A549 (cell line): ENCODE results near the gene VWC2. TPM values are rescaled to one million over a fixed set of nuclear protein-coding genes. Genes with fewer than 3 reads are reported as not detected.

Source experiments
- ATAC-seq, 2 experiments: fragments of 200-7000 bp in 1 of 2; fragments of >200 bp in 1 of 2; cut with Nextera tagmentation in 1 of 2; cut with Tn5 transposase in 1 of 2; 3 replicates each; pipeline versions ENCODE4 v1.8.0 to v1.9.1; 2018 to 2020; ENCODE audit warnings: mild to moderate bottlenecking in 1 of 2, moderate library complexity in 1 of 2
- CTCF ChIA-PET: fragments of 300-600 bp; sonication (Branson Sonifier 250); formaldehyde crosslinking; extraction: SDS; loops from one replicate; lab custom pipeline; 2021; ENCODE audit warnings: antibody characterized with exemption, inconsistent platforms; lab: Yijun Ruan, JAX
- POLR2A ChIA-PET: fragments of 350-600 bp; formaldehyde crosslinking; extraction: SDS; loops from one replicate; lab custom pipeline; 2021; ENCODE audit warnings: antibody characterized with exemption, inconsistent platforms; lab: Yijun Ruan, JAX
- DNase-seq, 2 experiments: peaks; one replicate each; pipeline versions ENCODE4 v3.0.0 to v3.0.0-alpha.2; 2011 to 2016; ENCODE audit warnings: low read depth in 1 of 2, low spot score in 1 of 2
- FAIRE-seq: peaks from 2 replicates; lab custom pipeline; 2011; peaks lifted over from hg19 to GRCh38; lab: Jason Lieb, UNC
- H3K27ac ChIP-seq, 2 experiments: fragments of >200 bp; sonication (Bioruptor Twin); formaldehyde crosslinking; 3 replicates each; pipeline ENCODE4 v1.5.1; 2016 to 2017
- H3K4me1 ChIP-seq: fragments of >200 bp; sonication (Bioruptor Twin); formaldehyde crosslinking; 3 replicates; pipeline ENCODE4 v1.6.1; 2016
- H3K4me2 ChIP-seq: fragments of >200 bp; sonication (Bioruptor Twin); formaldehyde crosslinking; 3 replicates; pipeline ENCODE4 v1.6.1; 2016
- H3K4me3 ChIP-seq: fragments of >200 bp; sonication (Bioruptor Twin); formaldehyde crosslinking; 3 replicates; pipeline ENCODE4 v1.5.1; 2016
- H3K9me3 ChIP-seq: fragments of >200 bp; sonication (Bioruptor Twin); formaldehyde crosslinking; 3 replicates; pipeline ENCODE4 v1.6.1; 2016
- ATOH8 ChIP-seq: fragments of 250-450 bp; sonication (Bioruptor Pico); IDR thresholded peaks from 2 replicates; pipeline ENCODE4 v1.5.0; 2020; ENCODE audit warnings: low read depth, mild to moderate bottlenecking, moderate library complexity
- CTCF ChIP-seq: fragments of >200 bp; sonication (Bioruptor Twin); formaldehyde crosslinking; IDR thresholded peaks from 3 replicates; pipeline ENCODE4 v1.5.1; 2016
- HDAC2 ChIP-seq: fragments of 200-600 bp; sonication (generic); IDR thresholded peaks from 2 replicates; pipeline ENCODE4 v1.6.1; 2016
- HES2 ChIP-seq: fragments of >200 bp; sonication (Bioruptor Twin); formaldehyde crosslinking; IDR thresholded peaks from 2 replicates; pipeline ENCODE4 v1.6.1; 2016
- HOXA7 ChIP-seq: fragments of 250-450 bp; sonication (Bioruptor Pico); IDR thresholded peaks from 2 replicates; pipeline ENCODE4 v1.5.0; 2020; ENCODE audit warnings: mild to moderate bottlenecking, moderate library complexity
- HOXB13 ChIP-seq: fragments of 250-450 bp; sonication (Bioruptor Pico); IDR thresholded peaks from 2 replicates; pipeline ENCODE4 v1.5.0; 2020; ENCODE audit warnings: low read depth, mild to moderate bottlenecking, moderate library complexity
- HOXB5 ChIP-seq: fragments of 250-450 bp; sonication (Bioruptor Pico); IDR thresholded peaks from 2 replicates; pipeline ENCODE4 v1.5.0; 2020; ENCODE audit warnings: mild to moderate bottlenecking, moderate library complexity
- MYC ChIP-seq: IDR thresholded peaks from 2 replicates; pipeline ENCODE4 v1.6.1; 2012; ENCODE audit warnings: mild to moderate bottlenecking, inconsistent platforms, low read length, improper control_type of control experiment, borderline replicate concordance
- POLR2A ChIP-seq: IDR thresholded peaks from 2 replicates; pipeline ENCODE4 v1.6.1; 2012; ENCODE audit warnings: mild to moderate bottlenecking, low read length
- RARB ChIP-seq: fragments of 250-450 bp; sonication (Bioruptor Pico); IDR thresholded peaks from 2 replicates; pipeline ENCODE4 v1.8.0; 2021; ENCODE audit warnings: mild to moderate bottlenecking, moderate library complexity
- REST ChIP-seq: fragments of 200-600 bp; sonication (generic); IDR thresholded peaks from 2 replicates; pipeline ENCODE4 v1.6.1; 2016; ENCODE audit warnings: antibody characterized with exemption, mild to moderate bottlenecking, moderate library complexity
- RFX5 ChIP-seq: fragments of 450-650 bp; IDR thresholded peaks from 2 replicates; pipeline ENCODE4 v1.7.1; 2014; ENCODE audit warnings: antibody characterized with exemption, mild to moderate bottlenecking, moderate library complexity
- RNF2 ChIP-seq: fragments of 200-600 bp; sonication (generic); IDR thresholded peaks from 2 replicates; pipeline ENCODE4 v1.6.1; 2016; ENCODE audit warnings: low read depth, mild to moderate bottlenecking, antibody characterized with exemption, moderate library complexity, borderline replicate concordance
- SREBF2 ChIP-seq: fragments of 450-650 bp; IDR thresholded peaks from 2 replicates; pipeline ENCODE4 v1.6.1; 2014; ENCODE audit warnings: mild to moderate bottlenecking, moderate library complexity
- TFCP2L1 ChIP-seq: fragments of 250-450 bp; sonication (Bioruptor Pico); IDR thresholded peaks from 2 replicates; pipeline ENCODE4 v1.5.0; 2021; ENCODE audit warnings: mild to moderate bottlenecking
- TP53 ChIP-seq: fragments of 250-450 bp; sonication (Bioruptor Pico); IDR thresholded peaks from 2 replicates; pipeline ENCODE4 v1.5.0; 2021; ENCODE audit warnings: mild to moderate bottlenecking, moderate library complexity
- WGBS: methylation state at CpG from one replicate; pipeline ENCODE4 v1.1.6; 2017; ENCODE audit errors: missing lambda C conversion rate; 5-methylcytosine and 5-hydroxymethylcytosine counted together
- polyA minus RNA-seq: library from RNA; depleted of rRNA, polyadenylated mRNA; stranded (reverse); fragments of >200 nt; gene quantifications from 2 replicates; pipeline ENCODE4 v1.2.3, GENCODE V29; 2011; rRNA and poly(A)+ RNA removed
- polyA plus RNA-seq, 4 experiments: library from polyadenylated mRNA; depleted of rRNA in 3 of 4; stranded (reverse); fragments of >200 nt; fragmentation: RNase III in 1 of 4; extraction: RNeasy Plus Mini Kit Qiagen cat#74134 plus additional on column Dnase treatment in 1 of 4; gene quantifications; 2 replicates in 3 of 4; 3 replicates in 1 of 4; pipeline ENCODE4 v1.2.3, GENCODE V29; 2011 to 2017
- TF ChIP-seq, protein P1 (sequence below): IDR thresholded peaks from 2 replicates; pipeline ENCODE4 v1.6.1; 2012
- TF ChIP-seq, protein P2 (sequence below): IDR thresholded peaks from 2 replicates; pipeline ENCODE4 v1.6.1; 2012; ENCODE audit warnings: low read depth, borderline replicate concordance

The VWC2 gene
- polyA plus RNA-seq (2011; rRNA removed) (not detected in 2 replicates), polyA plus RNA-seq (2017; fragmentation: RNase III; extraction: RNeasy Plus Mini Kit Qiagen cat#74134 plus additional on column Dnase treatment) (not detected in 3 replicates), polyA minus RNA-seq (not detected in 2 replicates)
- not detected in 2 replicates for polyA plus RNA-seq (2012; cell fraction: cytosol; rRNA removed)
- polyA plus RNA-seq (2012; cell fraction: nucleus; rRNA removed) = not detected in 2 replicates

GRCh38 chr7:49773218-49773935, at the start of gene VWC2:
Gene VWC2, plus strand, starts transcription at chr7:49773638. Its CDS starts 1,798 bp downstream, at chr7:49775436.
- ATAC-seq (no peak), FAIRE-seq (no peak), DNase-seq (no peak)
- CTCF ChIA-PET = no interaction called here
- Histone ChIP-seq H3K27ac (no peak within 1 kb of the TSS), H3K4me2 (no peak within 1 kb of the TSS), H3K9me3 (peaks cover 2% of the 10 kb centered on the region; the same call in 1 of the 3 replicates), H3K4me3 (no peak within 1 kb of the TSS), H3K4me1 (no peaks in the 10 kb centered on the region)
- TF ChIP-seq RARB (CRISPR knock-in tag) (no peak), REST (no peak), POLR2A (no peak), TFCP2L1 (CRISPR knock-in tag) (no peak)
- 80% methylated on average over 59 of the region's 75 CpGs for WGBS
- POLR2A ChIA-PET = interaction anchor here (0.6 kb wide), 1 partner anchor 1463 kb away, joined by 4 read pairs; no protein-coding TSS in a partner anchor

GRCh38 chr7:49724071-49724470, 49.4 kb upstream of the VWC2 start:
- TF ChIP-seq, protein P1, sequence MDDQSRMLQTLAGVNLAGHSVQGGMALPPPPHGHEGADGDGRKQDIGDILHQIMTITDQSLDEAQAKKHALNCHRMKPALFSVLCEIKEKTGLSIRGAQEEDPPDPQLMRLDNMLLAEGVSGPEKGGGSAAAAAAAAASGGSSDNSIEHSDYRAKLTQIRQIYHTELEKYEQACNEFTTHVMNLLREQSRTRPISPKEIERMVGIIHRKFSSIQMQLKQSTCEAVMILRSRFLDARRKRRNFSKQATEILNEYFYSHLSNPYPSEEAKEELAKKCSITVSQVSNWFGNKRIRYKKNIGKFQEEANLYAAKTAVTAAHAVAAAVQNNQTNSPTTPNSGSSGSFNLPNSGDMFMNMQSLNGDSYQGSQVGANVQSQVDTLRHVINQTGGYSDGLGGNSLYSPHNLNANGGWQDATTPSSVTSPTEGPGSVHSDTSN = no peak
- TF ChIP-seq ATOH8 (no peak), RFX5 (no peak)
- TF ChIP-seq, protein P2, sequence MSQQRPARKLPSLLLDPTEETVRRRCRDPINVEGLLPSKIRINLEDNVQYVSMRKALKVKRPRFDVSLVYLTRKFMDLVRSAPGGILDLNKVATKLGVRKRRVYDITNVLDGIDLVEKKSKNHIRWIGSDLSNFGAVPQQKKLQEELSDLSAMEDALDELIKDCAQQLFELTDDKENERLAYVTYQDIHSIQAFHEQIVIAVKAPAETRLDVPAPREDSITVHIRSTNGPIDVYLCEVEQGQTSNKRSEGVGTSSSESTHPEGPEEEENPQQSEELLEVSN = no peak
- POLR2A ChIA-PET = interaction anchor here (0.7 kb wide), 1 partner anchor 1073 kb away, joined by 6 read pairs; no protein-coding TSS in a partner anchor
- FAIRE-seq = no peak

GRCh38 chr7:49731836-49732235, 41.6 kb upstream of the VWC2 start:
- Histone ChIP-seq H3K4me2 (no peak overlapping the region), H3K27ac (no peak overlapping the region), H3K9me3 (no peaks in the 10 kb centered on the region), H3K4me1 (no peaks in the 10 kb centered on the region), H3K4me3 (no peak overlapping the region)
- no peak for DNase-seq
- ChIA-PET POLR2A (no interaction called here), CTCF (no interaction called here)
- 33% methylated on average over 2 of the region's 2 CpGs for WGBS
- TF ChIP-seq RNF2 (no peak), HDAC2 (no peak), MYC (no peak), HOXA7 (CRISPR knock-in tag) (no peak), HES2 (no peak), HOXB5 (no peak), HOXB13 (CRISPR knock-in tag) (no peak), SREBF2 (no peak), TP53 (no peak), CTCF (no peak)
- TF ChIP-seq, protein P1 = no peak
- no peak for FAIRE-seq
- no peak for ATAC-seq

More at GRCh38 chr7:49724071-49724470, 49.4 kb upstream of the VWC2 start:
- no peak for ATAC-seq
- CTCF ChIA-PET = no interaction called here
- H3K4me2 ChIP-seq = no peak overlapping the region
- H3K27ac ChIP-seq = no peak overlapping the region
- H3K4me1 ChIP-seq = no peaks in the 10 kb centered on the region
- no peak overlapping the region for H3K4me3 ChIP-seq
- H3K9me3 ChIP-seq = no peaks in the 10 kb centered on the region
- DNase-seq = no peak
